GM04504 (cell line): ENCODE data around the gene SMYD3.
A peak's percentile ranks its signal among the peaks of the same experiment; 100 is the strongest.
"Not testable (repeated sequence)": the region's sequence is repeated elsewhere in the genome, so short reads cannot be mapped to it uniquely, and the experiment has no call there.

Source experiments
- DNase-seq: peaks from one replicate; pipeline ENCODE4 v3.0.0-alpha.2; 2012; ENCODE audit warnings: low read depth

Gene SMYD3

GRCh38 chr1:246416261-246416660 lies 90.8 kb downstream of the SMYD3 start:
- no peak for DNase-seq

- no peak for DNase-seq
Measured at GRCh38 chr1:246415028-246415427, 92.1 kb downstream of the SMYD3 start.

GRCh38 chr1:246413430-246413829 lies 93.6 kb downstream of the SMYD3 start:
- DNase-seq: no peak

GRCh38 chr1:246404078-246404477 lies 103.0 kb downstream of the SMYD3 start:
- peak; percentile 30 for DNase-seq

- no peak for DNase-seq
Measured at GRCh38 chr1:246398126-246398813, 108.8 kb downstream of the SMYD3 start.

GRCh38 chr1:246397046-246397445 lies 110.0 kb downstream of the SMYD3 start:
- no peak for DNase-seq

- DNase-seq: no peak
Measured at GRCh38 chr1:246396322-246396721, 110.8 kb downstream of the SMYD3 start.

- no peak for DNase-seq
Measured at GRCh38 chr1:246394121-246394520, 113.0 kb downstream of the SMYD3 start.

- no peak for DNase-seq
Measured at GRCh38 chr1:246390855-246391254, 116.2 kb downstream of the SMYD3 start.

GRCh38 chr1:246384616-246385015 lies 122.5 kb downstream of the SMYD3 start:
- no peak for DNase-seq

GRCh38 chr1:246383791-246384190 lies 123.3 kb downstream of the SMYD3 start:
- DNase-seq: no peak

GRCh38 chr1:246383239-246383589 lies 123.9 kb downstream of the SMYD3 start:
- DNase-seq: no peak

GRCh38 chr1:246382589-246383238 lies 124.4 kb downstream of the SMYD3 start:
- no peak for DNase-seq

- DNase-seq: no peak
Measured at GRCh38 chr1:246381452-246381851, 125.6 kb downstream of the SMYD3 start.

- DNase-seq: no peak
Measured at GRCh38 chr1:246377625-246378153, 129.4 kb downstream of the SMYD3 start.

GRCh38 chr1:246373828-246374569 lies 133.1 kb downstream of the SMYD3 start:
- no peak for DNase-seq

GRCh38 chr1:246372559-246372958 lies 134.5 kb downstream of the SMYD3 start:
- DNase-seq: no peak

- DNase-seq: no peak
Measured at GRCh38 chr1:246367041-246367440, 140.0 kb downstream of the SMYD3 start.

- no peak for DNase-seq
Measured at GRCh38 chr1:246365708-246366107, 141.4 kb downstream of the SMYD3 start.

GRCh38 chr1:246364415-246364941 lies 142.6 kb downstream of the SMYD3 start:
- no peak for DNase-seq

GRCh38 chr1:246357014-246357598 lies 150.0 kb downstream of the SMYD3 start:
- DNase-seq: not testable (repeated sequence)
